Measurements from ENCODE around the gene XBP1.
A peak's percentile ranks its signal among the peaks of the same experiment; 100 is the strongest.
"Not testable (repeated sequence)": the region's sequence is repeated elsewhere in the genome, so short reads cannot be mapped to it uniquely, and the experiment has no call there.

XBP1 gene

GRCh38 chr22:28792491-28793383 is 7.6 kb downstream of the XBP1 start:
- no peak for DNase-seq (ENCODE audit: low read depth)

DNA sequence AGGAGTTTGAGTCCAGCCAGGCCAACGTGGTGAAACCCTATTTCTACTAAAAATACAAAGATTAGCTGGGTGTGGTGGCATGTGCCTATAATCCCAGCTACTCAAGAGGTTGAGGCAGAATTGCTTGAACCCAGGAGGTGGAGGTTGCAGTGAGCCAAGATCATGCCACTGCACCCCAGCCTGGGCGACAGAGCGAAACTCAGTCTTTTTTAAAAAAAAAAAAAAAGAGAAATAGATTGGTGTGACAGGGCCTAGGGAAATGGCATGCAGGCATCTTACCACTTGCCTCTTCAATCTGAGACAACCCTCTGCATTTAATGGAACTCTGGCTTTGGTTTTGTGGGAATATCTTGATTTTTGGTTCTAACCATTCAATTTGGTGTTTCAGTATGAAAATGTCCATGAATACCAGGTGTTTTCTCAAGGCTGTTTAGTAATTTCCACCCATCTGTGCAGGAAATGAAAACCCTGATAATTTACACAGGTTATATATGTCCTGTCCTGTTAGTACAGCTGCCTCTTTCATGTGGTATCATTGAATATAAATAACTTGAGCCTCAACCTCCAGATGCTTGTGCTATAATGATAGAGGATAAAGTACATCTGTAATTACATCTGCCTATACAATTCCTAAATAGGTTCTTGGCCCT is 8.4 kb downstream of the XBP1 start:
- DNase-seq (ENCODE audit: low read depth): no peak

DNA sequence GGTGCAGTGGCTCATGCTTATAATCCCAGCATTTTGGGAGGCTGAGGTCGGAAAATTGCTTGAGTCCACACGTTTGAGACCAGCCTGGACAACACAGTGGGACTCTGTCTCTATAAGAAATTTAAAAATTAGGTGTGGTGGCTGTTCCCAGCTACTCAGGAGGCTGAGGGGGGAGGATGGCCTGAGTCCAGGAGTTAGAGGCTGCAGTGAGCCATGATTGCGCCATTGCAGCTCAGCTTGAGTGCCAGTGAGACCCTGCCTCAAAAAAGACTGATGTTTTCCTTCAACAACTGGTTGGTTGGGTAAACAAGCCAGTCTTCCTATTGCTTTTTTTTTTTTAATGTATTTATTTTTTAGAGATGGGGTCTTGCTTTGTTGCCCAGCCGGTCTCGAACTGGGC is 9.2 kb downstream of the XBP1 start:
- no peak for DNase-seq (ENCODE audit: low read depth)

- no peak for DNase-seq (ENCODE audit: low read depth)
Measured at GRCh38 chr22:28788601-28789000, 11.8 kb downstream of the XBP1 start.

DNA sequence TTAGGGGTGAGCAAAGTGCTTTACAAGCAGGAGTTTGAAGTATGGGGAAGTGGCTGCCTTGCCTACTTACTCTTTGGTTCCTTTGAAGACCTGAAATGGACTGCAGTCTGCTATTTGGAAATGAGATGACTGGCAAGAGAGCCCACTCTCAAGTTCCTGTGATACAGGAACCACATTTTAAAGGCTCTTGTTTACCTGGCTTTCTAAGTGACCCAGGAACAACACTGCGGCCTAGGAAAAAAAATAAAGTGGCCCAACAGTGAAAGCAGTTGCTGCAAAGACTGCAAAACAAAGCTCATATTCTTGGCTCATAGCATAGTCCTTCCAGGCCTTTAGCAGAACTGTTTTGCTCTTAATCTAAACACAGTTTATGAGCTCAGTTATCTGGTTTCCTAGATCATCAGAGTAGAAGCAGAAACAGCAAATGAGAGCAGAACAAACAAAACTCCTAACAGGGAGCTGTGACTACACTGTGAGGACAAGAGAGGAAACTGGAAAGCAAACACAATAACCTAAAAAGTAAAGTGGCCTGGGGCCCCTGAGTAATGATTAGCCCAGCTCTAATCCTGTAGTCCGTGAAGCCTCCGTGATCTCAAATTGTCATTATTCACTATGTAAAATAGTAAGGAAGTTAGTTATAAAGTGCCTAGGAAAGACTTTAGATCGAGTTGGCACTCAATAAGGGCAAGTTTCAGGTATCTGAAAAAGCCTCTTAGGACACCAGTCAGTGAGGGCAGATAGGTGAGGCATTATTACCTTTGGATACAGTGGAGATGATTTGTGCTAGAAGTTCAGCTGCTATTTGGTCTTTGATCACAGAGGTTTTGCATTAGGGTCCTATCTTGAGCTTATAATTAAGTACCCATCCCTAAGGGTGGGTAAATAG is 16.3 kb downstream of the XBP1 start:
- no peak for DNase-seq (ENCODE audit: low read depth)

DNA sequence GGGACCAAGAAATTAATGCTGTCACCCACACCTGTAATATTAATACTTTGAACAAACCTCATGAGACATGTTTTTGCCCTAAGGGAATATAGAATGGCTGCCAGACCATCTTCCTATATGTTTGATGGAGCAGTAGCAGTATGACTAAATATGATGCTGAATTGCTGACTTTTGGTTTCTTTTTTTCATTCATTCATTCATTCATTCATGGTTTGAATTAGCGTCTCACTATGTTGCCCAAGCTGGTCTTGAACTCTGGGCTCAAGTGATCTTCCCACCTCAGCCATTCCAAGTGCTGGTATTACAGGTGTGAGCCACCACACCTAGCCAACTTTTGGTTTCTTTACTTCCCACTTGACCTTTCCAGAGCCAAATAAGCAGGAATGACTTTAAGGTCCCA is 20.1 kb downstream of the XBP1 start:
- DNase-seq (ENCODE audit: low read depth): no peak

GRCh38 chr22:28779833-28780232 is 20.5 kb downstream of the XBP1 start:
- DNase-seq (ENCODE audit: low read depth): no peak

DNA sequence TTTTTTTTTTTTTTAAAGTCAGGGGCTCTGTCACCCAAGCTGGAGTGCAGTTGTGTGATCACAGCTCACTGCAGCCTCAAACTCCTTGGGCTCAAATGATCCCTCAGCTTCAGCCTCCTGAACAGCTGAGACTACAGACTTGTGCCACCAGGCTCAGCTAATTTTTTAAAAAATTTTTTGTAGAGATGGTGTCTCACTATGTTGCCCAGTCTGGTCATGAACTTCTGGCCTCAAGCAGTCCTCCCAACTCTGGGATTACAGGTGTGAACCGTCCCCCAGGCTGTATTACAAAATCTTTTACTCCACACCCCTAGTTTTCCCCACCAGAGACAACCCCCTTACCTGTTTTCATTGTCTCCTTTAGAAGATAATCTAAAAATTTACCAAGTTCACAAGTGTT is 26.0 kb downstream of the XBP1 start:
- no peak for DNase-seq (ENCODE audit: low read depth)

- no peak for DNase-seq (ENCODE audit: low read depth)
Measured at GRCh38 chr22:28773461-28773867, 26.9 kb downstream of the XBP1 start.

- peak; percentile 90 for DNase-seq (ENCODE audit: low read depth)
Measured at GRCh38 chr22:28772633-28773460, 27.5 kb downstream of the XBP1 start, which contains the start of gene CCDC117. TSS of gene CCDC117 (plus strand) at chr22:28772695. CDS start at chr22:28772850, 155 bp downstream.

DNA sequence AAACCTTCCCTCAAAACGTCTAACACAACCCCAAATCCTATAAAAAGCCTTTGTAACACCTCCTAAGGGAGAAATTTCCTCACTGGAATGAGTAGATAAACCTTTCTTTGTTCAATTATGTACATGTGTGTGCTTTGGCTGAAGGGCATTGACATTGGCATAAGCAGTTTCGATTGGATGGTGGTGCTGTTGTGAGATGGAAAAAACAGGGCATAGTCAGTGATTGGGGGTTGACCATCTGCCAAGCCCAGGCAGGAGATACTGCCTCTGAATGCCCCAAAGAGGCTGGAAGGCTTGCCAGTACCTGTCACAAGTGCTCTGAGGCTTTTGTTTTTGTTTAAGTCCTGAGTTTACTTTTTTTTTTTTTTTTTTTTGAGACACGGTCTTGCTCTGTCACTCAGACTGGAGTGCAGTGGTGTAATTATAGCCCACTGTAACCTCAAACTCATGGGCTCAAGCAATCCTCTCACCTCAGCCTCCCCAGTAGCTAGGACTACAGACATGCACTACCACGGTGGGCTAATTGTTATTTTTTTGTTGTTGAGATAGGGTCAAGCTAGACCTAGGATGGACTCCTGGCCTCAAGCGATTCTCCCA is 29.1 kb downstream of the XBP1 start:
- DNase-seq (ENCODE audit: low read depth): no peak

- DNase-seq (ENCODE audit: low read depth): no peak
Measured at GRCh38 chr22:28769394-28770085, 30.8 kb downstream of the XBP1 start.

DNA sequence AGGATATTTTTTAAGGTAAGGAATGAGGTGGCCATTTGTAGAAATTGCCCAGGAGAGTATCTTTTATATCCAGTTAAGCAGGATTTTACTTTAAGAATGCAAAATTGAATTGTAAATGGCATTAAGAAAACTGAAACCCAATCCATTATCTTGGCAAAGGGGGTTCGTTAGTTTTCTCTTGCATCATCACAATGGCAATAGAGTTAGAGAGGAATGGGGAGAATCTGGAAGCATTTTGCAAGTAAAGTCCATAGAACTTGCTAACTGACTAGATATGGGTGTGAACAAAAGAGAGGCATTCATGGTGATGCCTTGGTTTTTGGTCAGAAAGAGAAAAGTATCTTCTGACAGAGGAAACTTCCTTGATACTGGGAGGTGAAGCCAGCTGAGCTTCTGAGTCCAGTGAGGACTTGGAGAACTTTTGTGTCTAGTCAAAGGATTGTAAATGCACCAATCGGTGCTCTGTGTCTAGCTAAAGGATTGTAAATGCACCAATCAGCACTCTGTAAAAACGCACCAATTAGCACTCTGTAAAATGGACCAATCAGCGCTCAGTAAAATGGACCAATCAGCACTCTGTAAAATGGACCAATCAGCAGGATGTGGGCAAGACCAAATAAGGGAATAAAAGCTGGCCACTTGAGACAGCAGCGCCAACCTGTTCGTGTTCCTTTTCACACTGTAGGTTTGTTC is 31.5 kb downstream of the XBP1 start:
- no peak for DNase-seq (ENCODE audit: low read depth)

DNA sequence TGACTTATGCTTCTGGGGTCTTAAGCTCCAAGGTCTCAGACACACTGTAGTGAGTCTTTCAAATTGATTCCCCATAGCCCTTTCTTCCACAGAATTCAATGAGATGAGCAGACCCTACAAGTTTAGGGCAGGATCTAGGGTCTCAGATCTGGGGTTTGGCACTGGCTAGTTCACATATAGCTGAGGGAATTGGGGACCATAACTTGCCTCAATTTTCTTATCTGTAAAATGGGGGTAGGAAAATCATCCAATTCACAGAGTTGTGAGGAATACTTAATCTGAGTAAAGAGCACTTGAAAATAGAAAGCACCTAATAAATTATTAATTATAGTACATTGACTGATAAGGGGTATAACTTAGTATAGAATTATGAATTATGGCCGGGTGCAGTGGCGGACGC is 33.7 kb downstream of the XBP1 start:
- no peak for DNase-seq (ENCODE audit: low read depth)

GRCh38 chr22:28762000-28762399 is 38.4 kb downstream of the XBP1 start:
- not testable (repeated sequence) for DNase-seq (ENCODE audit: low read depth)

- no peak for DNase-seq (ENCODE audit: low read depth)
Measured at GRCh38 chr22:28761449-28761755, 39.0 kb downstream of the XBP1 start.

DNA sequence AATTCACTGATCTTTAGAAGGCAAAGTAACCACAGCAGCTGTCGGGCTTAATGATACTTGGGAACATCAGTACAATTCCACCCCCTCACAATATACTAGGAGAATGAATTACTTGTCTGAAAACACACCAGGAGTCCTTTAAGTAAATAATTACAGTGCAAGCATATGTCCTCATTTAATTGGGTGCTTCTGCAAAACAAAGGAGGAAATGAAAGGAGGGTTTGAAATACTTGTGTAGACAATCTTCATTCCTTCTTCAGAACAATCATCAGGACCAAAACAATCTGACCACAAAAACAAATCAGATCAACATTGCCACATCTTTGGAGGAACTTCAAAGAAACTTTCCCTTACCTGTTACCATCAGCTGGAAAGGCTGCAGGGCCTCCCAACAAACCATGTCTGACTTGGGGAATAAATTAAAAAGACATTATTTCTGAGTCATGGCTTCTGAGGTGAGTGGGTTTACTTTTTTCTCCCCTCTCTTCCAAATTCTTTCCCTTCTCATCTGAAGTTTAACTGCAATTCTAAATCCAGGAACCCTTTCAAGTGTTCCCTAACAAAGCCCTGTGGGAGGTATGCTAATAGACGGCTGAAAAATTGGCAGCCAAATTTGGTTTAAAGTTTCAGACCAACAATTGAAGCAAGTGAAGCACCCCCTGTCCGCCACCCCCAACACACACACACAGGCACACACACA is 40.4 kb downstream of the XBP1 start:
- no peak for DNase-seq (ENCODE audit: low read depth)

GRCh38 chr22:28754512-28754911 is 45.9 kb downstream of the XBP1 start:
- not testable (repeated sequence) for DNase-seq (ENCODE audit: low read depth)

DNA sequence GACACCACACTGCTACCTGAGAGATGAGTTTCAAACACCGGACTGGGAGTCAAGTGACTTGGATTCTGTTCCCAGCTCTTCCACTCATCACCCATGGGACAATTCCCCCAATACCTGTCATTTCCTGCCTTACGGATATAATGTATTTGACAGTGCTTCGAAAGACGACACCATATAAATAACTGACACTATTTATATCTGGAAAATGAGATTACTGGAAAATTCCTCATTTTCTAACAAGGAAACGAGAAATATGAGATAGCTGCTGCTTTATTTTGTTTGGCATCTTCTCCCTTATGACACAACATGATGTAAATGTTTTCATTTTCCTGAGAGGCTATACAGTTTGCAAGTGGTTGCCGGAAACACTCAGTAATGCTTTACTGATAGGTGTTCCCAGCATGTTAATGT is 49.9 kb downstream of the XBP1 start:
- DNase-seq (ENCODE audit: low read depth): no peak

Measured in stimulated activated CD4-positive, alpha-beta T cell treated with anti-CD3 and anti-CD28 coated beads, Interleukin-2, amount 100 ng/mL, for 4 hours (primary cell).